Left lung (tissue), 10 donors: ENCODE results near the gene PTK7. TPM values are rescaled to one million over a fixed set of nuclear protein-coding genes. Genes with fewer than 3 reads are reported as not detected.

Experiments used
- ATAC-seq: fragments of 200-7000 bp; cut with Tn5 transposase; one replicate; pipeline ENCODE4 v1.9.1; 2020; ENCODE audit warnings: moderate library complexity
- DNase-seq, 4 donors: peaks; one replicate each; pipeline ENCODE4 v3.0.0-alpha.2; 2013 to 2020
- H3K27ac ChIP-seq, 2 donors: fragments of 200-600 bp; sonication (generic) in 1 of 2; one replicate each; pipeline versions ENCODE4 v1.5.0 to v1.8.0; 2020 to 2021
- H3K27me3 ChIP-seq, 2 donors: fragments of 200-600 bp; sonication (generic) in 1 of 2; one replicate each; pipeline versions ENCODE4 v1.5.0 to v1.8.0; 2020 to 2021
- H3K36me3 ChIP-seq, 2 donors: fragments of 200-600 bp; sonication (generic) in 1 of 2; one replicate each; pipeline versions ENCODE4 v1.5.0 to v1.8.0; 2020 to 2021
- H3K4me1 ChIP-seq, 2 donors: fragments of 200-600 bp; one replicate each; pipeline ENCODE4 v1.8.0; 2021
- H3K4me3 ChIP-seq, 2 donors: fragments of 200-600 bp; sonication (generic) in 1 of 2; one replicate each; pipeline versions ENCODE4 v1.5.0 to v1.8.0; 2020 to 2021; ENCODE audit warnings: mild to moderate bottlenecking in 1 of 2
- H3K9me3 ChIP-seq, 2 donors: fragments of 200-600 bp; sonication (generic) in 1 of 2; one replicate each; pipeline versions ENCODE4 v1.5.0 to v1.8.0; 2020 to 2021
- intact Hi-C, 2 donors: fragments of 100-400 bp; cut with DNase I; formaldehyde crosslinking; loops; one replicate each; pipeline versions ENCODE4 v1.11.2 to v1.14.2; 2022
- polyA plus RNA-seq, 6 donors: library from polyadenylated mRNA; unstranded; fragments of 120-200 nt; gene quantifications; one replicate each; pipeline ENCODE4 v1.2.1, GENCODE V29; 2013; ENCODE audit not compliant: insufficient read length in 6 of 6
- total RNA-seq, 2 donors: library from RNA; stranded (reverse); fragmentation: NEBNext Ultra II Directional; extraction: Animal tissue kit (Norgen Biotek cat#: 25700); gene quantifications; one replicate each; pipeline ENCODE4 v1.2.1, GENCODE V29; 2021
- TF ChIP-seq, protein P1 (sequence below), 2 donors: fragments of 200-600 bp; sonication (generic) in 1 of 2; IDR thresholded peaks; one replicate each; pipeline versions ENCODE4 v1.5.0 to v1.8.0; 2021; ENCODE audit warnings: antibody characterized with exemption in 2 of 2
- donor health status: DM: no; HTN: yes; CAD: no.
- donor health status: DM: no; HTN: no; CAD: no.

PTK7 gene
- total and polyA plus RNA-seq, 8 donors = 89.2 to 312 (median 284) TPM

DNA sequence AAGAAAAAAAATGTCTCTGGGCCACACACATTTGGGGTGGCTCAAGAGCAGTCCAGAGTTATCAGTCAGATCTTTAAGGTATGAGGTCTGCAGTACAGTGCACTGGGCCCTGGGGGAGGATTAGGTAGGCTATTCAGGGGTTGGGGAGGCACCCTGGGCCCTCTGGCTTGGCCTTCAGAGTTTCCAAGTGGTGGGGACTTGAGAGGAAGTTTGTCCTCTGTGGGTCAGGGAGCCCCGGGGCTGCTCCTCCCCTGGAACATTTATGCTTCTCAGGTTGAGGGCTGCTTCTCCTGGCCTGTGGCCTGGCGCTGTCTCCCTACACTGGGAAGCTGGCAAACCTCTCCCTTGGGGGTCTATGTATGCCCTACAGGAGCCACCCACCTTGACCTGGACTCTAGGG, 46.0 kb downstream of the PTK7 start:
- Histone ChIP-seq H3K9me3 (no peaks in the 10 kb centered on the region), H3K4me1 (peaks cover 13 to 21% of the 10 kb centered on the region in 2 donors), H3K27ac (peak overlapping the region; percentile 26 to 58), H3K4me3 (no peak overlapping the region), H3K27me3 (no peaks in the 10 kb centered on the region), H3K36me3 (no peaks in the 10 kb centered on the region)
- ATAC-seq (no peak), DNase-seq (no peak)
- intact Hi-C loops = loop anchor here in 1 of 2 donors (10.0 kb wide), 1 partner anchor 47 kb away; the partner anchor contains the start of gene PTK7
- TF ChIP-seq, protein P1, sequence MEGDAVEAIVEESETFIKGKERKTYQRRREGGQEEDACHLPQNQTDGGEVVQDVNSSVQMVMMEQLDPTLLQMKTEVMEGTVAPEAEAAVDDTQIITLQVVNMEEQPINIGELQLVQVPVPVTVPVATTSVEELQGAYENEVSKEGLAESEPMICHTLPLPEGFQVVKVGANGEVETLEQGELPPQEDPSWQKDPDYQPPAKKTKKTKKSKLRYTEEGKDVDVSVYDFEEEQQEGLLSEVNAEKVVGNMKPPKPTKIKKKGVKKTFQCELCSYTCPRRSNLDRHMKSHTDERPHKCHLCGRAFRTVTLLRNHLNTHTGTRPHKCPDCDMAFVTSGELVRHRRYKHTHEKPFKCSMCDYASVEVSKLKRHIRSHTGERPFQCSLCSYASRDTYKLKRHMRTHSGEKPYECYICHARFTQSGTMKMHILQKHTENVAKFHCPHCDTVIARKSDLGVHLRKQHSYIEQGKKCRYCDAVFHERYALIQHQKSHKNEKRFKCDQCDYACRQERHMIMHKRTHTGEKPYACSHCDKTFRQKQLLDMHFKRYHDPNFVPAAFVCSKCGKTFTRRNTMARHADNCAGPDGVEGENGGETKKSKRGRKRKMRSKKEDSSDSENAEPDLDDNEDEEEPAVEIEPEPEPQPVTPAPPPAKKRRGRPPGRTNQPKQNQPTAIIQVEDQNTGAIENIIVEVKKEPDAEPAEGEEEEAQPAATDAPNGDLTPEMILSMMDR (IDR thresholded peaks at IDR 0.05) = no peak

DNA sequence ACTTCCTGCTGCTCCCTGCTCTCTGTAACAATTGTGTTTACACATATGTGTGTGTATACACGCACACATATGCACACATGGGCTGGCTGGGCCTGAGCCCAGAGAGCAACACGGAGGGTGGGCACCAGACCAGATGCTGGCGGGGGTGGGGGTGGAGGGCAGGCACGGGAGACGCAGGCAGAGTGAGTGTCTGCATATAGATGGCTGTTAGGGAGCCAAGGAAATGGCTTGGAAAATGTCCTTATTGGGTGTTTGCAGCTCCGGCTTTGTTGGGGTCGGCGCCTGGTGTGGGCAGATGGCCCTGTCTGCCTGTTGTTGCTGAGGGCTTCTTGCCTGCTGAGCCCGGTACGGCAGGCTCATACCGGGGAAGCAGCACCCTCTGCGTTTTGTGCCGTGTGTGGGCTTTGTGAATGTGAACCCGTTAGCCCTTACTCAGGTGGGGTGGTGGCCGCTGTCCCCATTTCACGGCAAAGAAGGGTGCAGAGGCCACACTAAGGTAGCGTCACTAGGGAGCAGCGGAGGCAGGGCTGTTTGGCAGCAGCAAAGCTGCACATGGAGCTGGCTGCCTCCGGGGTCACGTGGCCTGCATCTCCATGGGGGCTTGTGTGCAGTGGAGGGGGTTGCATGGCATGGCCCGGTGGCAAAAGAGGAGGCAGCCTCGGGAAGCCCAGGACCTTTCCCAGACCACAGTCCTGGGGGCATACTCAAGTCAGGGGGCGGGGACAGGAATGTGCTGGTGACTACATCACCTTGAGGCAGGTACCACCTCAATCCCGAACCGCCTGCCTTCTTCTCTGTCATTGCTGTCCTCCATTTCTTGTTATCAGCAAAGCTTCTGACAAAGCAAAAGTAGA, 47.6 kb downstream of the PTK7 start:
- Histone ChIP-seq H3K9me3 (no peaks in the 10 kb centered on the region), H3K4me1 (peaks cover 18 to 21% of the 10 kb centered on the region in 2 donors), H3K4me3 (no peak overlapping the region), H3K27ac (no peak overlapping the region), H3K27me3 (no peaks in the 10 kb centered on the region), H3K36me3 (no peaks in the 10 kb centered on the region)
- ATAC-seq = no peak
- intact Hi-C loops = loop anchor here in 1 of 2 donors (10.0 kb wide), 1 partner anchor 49 kb away; the partner anchor contains the start of gene PTK7
- peak in 2 of 4 donors; percentile 80 to 91 for DNase-seq
- TF ChIP-seq, protein P1 (IDR thresholded peaks at IDR 0.05) = no peak

DNA sequence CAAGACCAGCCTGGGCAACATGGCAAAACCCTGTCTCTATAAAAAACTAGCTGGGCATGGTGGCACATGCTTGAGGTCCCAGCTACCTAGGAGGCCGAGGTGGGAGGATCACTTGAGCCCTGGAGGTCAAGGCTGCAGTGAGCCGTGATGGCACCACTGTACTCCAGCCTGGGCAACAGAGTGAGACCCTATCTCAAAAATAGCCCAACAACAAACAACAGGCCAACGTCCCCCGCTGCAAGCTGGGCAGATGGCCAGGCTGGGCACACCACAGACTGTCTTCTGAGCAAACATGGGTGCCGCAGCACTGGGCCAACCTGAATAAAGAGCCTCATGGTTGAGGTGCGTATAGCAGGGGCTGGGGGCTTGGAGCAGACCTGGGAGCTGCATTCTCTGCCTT, 48.4 kb downstream of the PTK7 start:
- H3K36me3 ChIP-seq = no peaks in the 10 kb centered on the region
- H3K4me1 ChIP-seq = peaks cover 22 to 28% of the 10 kb centered on the region in 2 donors
- H3K9me3 ChIP-seq = no peaks in the 10 kb centered on the region
- DNase-seq (no peak), ATAC-seq (no peak)
- TF ChIP-seq, protein P1 (IDR thresholded peaks at IDR 0.05) = no peak
- H3K27me3 ChIP-seq = no peaks in the 10 kb centered on the region
- intact Hi-C loops = loop anchor here in 1 of 2 donors (10.0 kb wide), 1 partner anchor 50 kb away; the partner anchor contains the start of gene PTK7
- no peak overlapping the region for H3K27ac ChIP-seq
- H3K4me3 ChIP-seq = no peak overlapping the region

DNA sequence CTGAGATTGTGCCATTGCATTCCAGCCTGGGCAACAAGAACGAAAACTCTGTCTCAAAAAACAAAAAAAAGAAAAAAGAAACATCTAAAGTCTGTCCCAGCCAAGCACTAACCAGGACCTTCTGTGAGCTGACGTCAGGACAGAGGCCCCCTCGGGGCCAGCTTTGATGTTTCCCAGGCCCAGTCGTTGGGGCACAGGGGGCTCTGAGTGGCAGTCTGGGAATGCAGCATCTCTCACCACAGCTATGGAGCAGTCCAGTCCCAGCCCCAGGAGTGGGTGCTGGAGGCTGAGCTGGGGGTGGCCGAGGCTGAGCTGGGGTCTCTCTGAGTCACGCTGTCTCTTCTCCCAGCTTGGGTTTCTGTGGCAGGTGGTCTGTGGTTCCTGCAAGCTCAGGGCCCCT, 49.0 kb downstream of the PTK7 start:
- TF ChIP-seq, protein P1 (IDR thresholded peaks at IDR 0.05) = no peak
- no peak for DNase-seq

DNA sequence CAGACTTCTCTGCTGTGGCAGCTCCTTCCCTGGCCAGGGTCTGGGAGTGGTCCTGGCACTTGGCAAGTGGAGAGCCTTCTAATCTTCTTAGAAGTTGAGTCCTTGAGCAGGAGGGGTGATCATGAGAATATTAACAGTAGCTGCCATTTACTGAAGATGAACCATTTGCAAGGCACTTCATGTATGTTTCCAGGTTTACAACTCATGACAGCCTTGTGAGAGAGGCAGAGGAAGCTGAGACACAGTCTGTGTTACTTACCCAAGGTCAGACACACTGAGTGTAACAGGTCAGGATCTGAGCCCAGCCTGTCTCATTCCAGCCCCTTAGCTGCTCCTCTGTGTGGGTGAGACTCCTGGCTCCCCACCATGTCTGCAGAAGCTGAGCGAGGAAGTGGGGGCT, 49.4 kb downstream of the PTK7 start:
- DNase-seq = no peak
- H3K27ac ChIP-seq = peak overlapping the region in 1 of 2 donors; percentile 7
- intact Hi-C loops = loop anchor here in 1 of 2 donors (10.0 kb wide), 1 partner anchor 51 kb away; the partner anchor contains the start of gene PTK7
- no peak overlapping the region for H3K4me3 ChIP-seq
- TF ChIP-seq, protein P1 (IDR thresholded peaks at IDR 0.05) = no peak
- no peaks in the 10 kb centered on the region for H3K27me3 ChIP-seq
- H3K36me3 ChIP-seq = no peaks in the 10 kb centered on the region
- ATAC-seq = no peak
- H3K4me1 ChIP-seq = peaks cover 24 to 25% of the 10 kb centered on the region in 2 donors
- no peaks in the 10 kb centered on the region for H3K9me3 ChIP-seq

More for the DNA sequence above, 49.0 kb downstream of the PTK7 start:
- Histone ChIP-seq H3K9me3 (no peaks in the 10 kb centered on the region), H3K36me3 (no peaks in the 10 kb centered on the region), H3K27me3 (no peaks in the 10 kb centered on the region), H3K27ac (peak overlapping the region in 1 of 2 donors; percentile 7), H3K4me3 (no peak overlapping the region), H3K4me1 (peaks cover 24 to 29% of the 10 kb centered on the region in 2 donors)
- no peak for ATAC-seq
- intact Hi-C loops = loop anchor here in 1 of 2 donors (10.0 kb wide), 1 partner anchor 50 kb away; the partner anchor contains the start of gene PTK7
